Measurements from ENCODE around the gene ZNF860.

The ZNF860 gene

DNA sequence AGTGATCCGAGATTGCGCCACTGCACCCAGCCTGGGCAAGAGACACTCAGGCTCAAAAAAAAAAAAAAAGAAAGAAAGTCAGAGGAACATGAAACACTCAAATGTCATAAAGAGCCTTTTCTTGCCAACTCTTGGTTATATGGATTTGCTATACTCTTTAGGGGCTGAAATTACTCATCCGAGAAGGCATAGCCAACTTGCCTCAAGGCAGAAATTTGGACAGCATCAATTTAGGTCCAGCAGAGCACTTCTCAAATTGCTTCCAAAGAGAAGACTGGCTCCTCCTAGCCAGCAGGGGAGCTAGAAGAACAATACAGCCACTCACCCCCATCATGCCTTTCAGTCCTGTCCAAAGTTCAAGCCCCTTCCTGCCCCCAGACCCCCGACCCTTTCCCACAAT is 44.3 kb upstream of the ZNF860 start:
- no peak for DNase-seq
- Histone ChIP-seq H3K4me3 (ENCODE audit: low read length) (no peak overlapping the region), H3K27ac (ENCODE audit: low read depth, low read length) (no peak overlapping the region), H3K18ac (ENCODE audit: low read length) (no peak overlapping the region), H3K9ac (ENCODE audit: low read length) (no peak overlapping the region), H3K27me3 (ENCODE audit: insufficient read depth, low read length, poor library complexity) (no peaks in the 10 kb centered on the region), H2BK120ac (ENCODE audit: low read depth, low read length) (no peak overlapping the region), H2AK5ac (ENCODE audit: low read length) (no peak overlapping the region), H3K23ac (ENCODE audit: low read length) (no peak overlapping the region), H2BK5ac (ENCODE audit: low read length) (no peak overlapping the region), H3K36me3 (ENCODE audit: control insufficient read depth, insufficient read depth, low read length) (no peaks in the 10 kb centered on the region), H2BK15ac (replicated peaks; ENCODE audit: low read depth) (no peak overlapping the region), H3K4me2 (ENCODE audit: low read length) (no peak overlapping the region), H4K5ac (ENCODE audit: low read length) (no peak overlapping the region), H3K56ac (ENCODE audit: low read length) (no peak overlapping the region), H3K79me2 (ENCODE audit: control insufficient read depth, insufficient read depth, low read length) (peaks cover 13% of the 10 kb centered on the region), H3K4me1 (ENCODE audit: control insufficient read depth, low read depth, low read length) (no peaks in the 10 kb centered on the region), H3K79me1 (ENCODE audit: low read length) (peaks cover 2% of the 10 kb centered on the region), H4K8ac (ENCODE audit: low read depth, low read length) (no peak overlapping the region), H3K4ac (ENCODE audit: low read depth, low read length) (no peak overlapping the region)
- WGBS (ENCODE audit: extremely low coverage, insufficient coverage, low lambda C conversion rate), result no CpG with 5 or more reads among the region's 4 CpGs

DNA sequence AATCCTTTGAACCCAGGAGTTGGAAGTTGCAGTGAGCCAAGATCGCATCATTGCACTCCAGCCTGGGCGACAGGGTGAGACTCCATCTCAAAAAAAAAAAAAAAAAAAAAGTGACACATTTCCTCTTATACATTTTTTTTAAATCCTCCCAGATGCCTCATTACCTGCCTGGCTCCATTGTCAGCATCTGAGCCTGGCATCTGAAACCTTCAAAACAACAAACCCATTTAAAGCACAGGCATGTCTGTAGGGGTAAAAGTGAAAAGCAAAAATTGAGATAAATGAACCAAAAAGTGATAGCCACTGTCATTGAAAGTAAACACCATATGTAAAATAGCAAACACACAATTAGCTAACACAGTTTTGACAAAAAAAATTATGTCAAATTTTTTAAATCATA is 39.1 kb upstream of the ZNF860 start:
- H3K4me2 ChIP-seq (ENCODE audit: low read length), result no peak overlapping the region
- H3K79me2 ChIP-seq (ENCODE audit: control insufficient read depth, insufficient read depth, low read length), result peaks cover 14% of the 10 kb centered on the region
- no peak overlapping the region for H2BK5ac ChIP-seq (ENCODE audit: low read length)
- H2BK120ac ChIP-seq (ENCODE audit: low read depth, low read length), result no peak overlapping the region
- no peak overlapping the region for H3K4me3 ChIP-seq (ENCODE audit: low read length)
- peaks cover 5% of the 10 kb centered on the region for H3K4me1 ChIP-seq (ENCODE audit: control insufficient read depth, low read depth, low read length)
- no peak overlapping the region for H2BK15ac ChIP-seq (replicated peaks; ENCODE audit: low read depth)
- DNase-seq, result no peak
- H3K36me3 ChIP-seq (ENCODE audit: control insufficient read depth, insufficient read depth, low read length), result no peaks in the 10 kb centered on the region
- no peak overlapping the region for H4K8ac ChIP-seq (ENCODE audit: low read depth, low read length)
- no CpG with 5 or more reads among the region's 2 CpGs for WGBS (ENCODE audit: extremely low coverage, insufficient coverage, low lambda C conversion rate)
- no peak overlapping the region for H3K4ac ChIP-seq (ENCODE audit: low read depth, low read length)
- H3K27me3 ChIP-seq (ENCODE audit: insufficient read depth, low read length, poor library complexity), result no peaks in the 10 kb centered on the region
- H4K5ac ChIP-seq (ENCODE audit: low read length), result no peak overlapping the region
- no peak overlapping the region for H2AK5ac ChIP-seq (ENCODE audit: low read length)
- no peak overlapping the region for H3K18ac ChIP-seq (ENCODE audit: low read length)
- no peak overlapping the region for H3K23ac ChIP-seq (ENCODE audit: low read length)
- H3K79me1 ChIP-seq (ENCODE audit: low read length), result peaks cover 2% of the 10 kb centered on the region
- H3K27ac ChIP-seq (ENCODE audit: low read depth, low read length), result no peak overlapping the region
- H3K9ac ChIP-seq (ENCODE audit: low read length), result no peak overlapping the region
- no peak overlapping the region for H3K56ac ChIP-seq (ENCODE audit: low read length)

DNA sequence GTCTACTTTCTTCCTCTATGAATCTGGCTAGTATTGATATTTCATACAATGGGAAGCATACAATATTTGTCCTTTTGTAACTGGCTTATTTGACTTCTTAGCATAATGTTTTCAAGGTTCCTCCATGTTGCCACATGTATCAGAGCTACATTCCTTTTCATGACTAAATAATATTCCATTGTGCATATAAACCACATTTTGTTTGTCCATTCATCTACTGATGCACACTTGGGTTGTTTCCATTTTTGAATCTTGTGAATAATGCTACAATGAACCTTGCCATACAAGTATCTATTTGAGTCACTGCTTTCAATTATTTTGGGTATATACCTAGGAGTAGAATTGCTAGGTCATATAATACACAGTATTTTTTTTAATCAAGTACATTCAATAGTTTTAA is 38.5 kb upstream of the ZNF860 start:
- Histone ChIP-seq H4K8ac (ENCODE audit: low read depth, low read length) (no peak overlapping the region), H3K4me2 (ENCODE audit: low read length) (no peak overlapping the region), H3K27ac (ENCODE audit: low read depth, low read length) (no peak overlapping the region), H3K36me3 (ENCODE audit: control insufficient read depth, insufficient read depth, low read length) (no peaks in the 10 kb centered on the region), H2BK15ac (replicated peaks; ENCODE audit: low read depth) (no peak overlapping the region), H3K27me3 (ENCODE audit: insufficient read depth, low read length, poor library complexity) (no peaks in the 10 kb centered on the region), H3K4me1 (ENCODE audit: control insufficient read depth, low read depth, low read length) (peaks cover 11% of the 10 kb centered on the region), H3K56ac (ENCODE audit: low read length) (no peak overlapping the region), H3K18ac (ENCODE audit: low read length) (no peak overlapping the region), H3K4me3 (ENCODE audit: low read length) (no peak overlapping the region), H2AK5ac (ENCODE audit: low read length) (no peak overlapping the region), H3K79me2 (ENCODE audit: control insufficient read depth, insufficient read depth, low read length) (peaks cover 17% of the 10 kb centered on the region), H2BK120ac (ENCODE audit: low read depth, low read length) (no peak overlapping the region), H3K4ac (ENCODE audit: low read depth, low read length) (no peak overlapping the region), H4K5ac (ENCODE audit: low read length) (no peak overlapping the region), H3K23ac (ENCODE audit: low read length) (no peak overlapping the region), H2BK5ac (ENCODE audit: low read length) (no peak overlapping the region), H3K9ac (ENCODE audit: low read length) (no peak overlapping the region), H3K79me1 (ENCODE audit: low read length) (peaks cover 2% of the 10 kb centered on the region)
- no peak for DNase-seq

DNA sequence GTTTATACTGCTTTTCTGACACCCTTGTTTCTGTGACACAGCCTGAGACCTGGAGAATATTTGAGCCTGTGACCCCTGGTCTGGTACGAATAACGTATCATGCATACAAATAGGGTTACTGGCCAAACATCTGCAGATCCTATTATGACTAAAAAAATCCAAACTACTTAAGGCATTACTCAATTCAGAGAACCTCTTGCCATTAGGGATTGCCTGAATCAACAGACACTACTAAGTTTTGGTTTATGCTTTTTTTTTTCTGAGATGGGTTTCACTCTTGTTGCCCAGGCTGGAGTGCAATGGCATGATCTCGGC is 35.9 kb upstream of the ZNF860 start:
- H2BK120ac ChIP-seq (ENCODE audit: low read depth, low read length), result no peak overlapping the region
- no peak overlapping the region for H3K4me3 ChIP-seq (ENCODE audit: low read length)
- no peak overlapping the region for H3K23ac ChIP-seq (ENCODE audit: low read length)
- H2AK5ac ChIP-seq (ENCODE audit: low read length), result no peak overlapping the region
- no peak overlapping the region for H4K5ac ChIP-seq (ENCODE audit: low read length)
- H2BK5ac ChIP-seq (ENCODE audit: low read length), result no peak overlapping the region
- H3K18ac ChIP-seq (ENCODE audit: low read length), result no peak overlapping the region
- peaks cover 13% of the 10 kb centered on the region for H3K4me1 ChIP-seq (ENCODE audit: control insufficient read depth, low read depth, low read length)
- no peak overlapping the region for H3K9ac ChIP-seq (ENCODE audit: low read length)
- no peak for DNase-seq
- peaks cover 7% of the 10 kb centered on the region for H3K79me2 ChIP-seq (ENCODE audit: control insufficient read depth, insufficient read depth, low read length)
- WGBS (ENCODE audit: extremely low coverage, insufficient coverage, low lambda C conversion rate), result no CpG with 5 or more reads among the region's 3 CpGs
- no peak overlapping the region for H3K56ac ChIP-seq (ENCODE audit: low read length)
- H3K79me1 ChIP-seq (ENCODE audit: low read length), result no peaks in the 10 kb centered on the region
- H3K27me3 ChIP-seq (ENCODE audit: insufficient read depth, low read length, poor library complexity), result no peaks in the 10 kb centered on the region
- H3K27ac ChIP-seq (ENCODE audit: low read depth, low read length), result no peak overlapping the region
- no peak overlapping the region for H2BK15ac ChIP-seq (replicated peaks; ENCODE audit: low read depth)
- no peak overlapping the region for H3K4ac ChIP-seq (ENCODE audit: low read depth, low read length)
- H3K4me2 ChIP-seq (ENCODE audit: low read length), result no peak overlapping the region
- no peaks in the 10 kb centered on the region for H3K36me3 ChIP-seq (ENCODE audit: control insufficient read depth, insufficient read depth, low read length)
- no peak overlapping the region for H4K8ac ChIP-seq (ENCODE audit: low read depth, low read length)

DNA sequence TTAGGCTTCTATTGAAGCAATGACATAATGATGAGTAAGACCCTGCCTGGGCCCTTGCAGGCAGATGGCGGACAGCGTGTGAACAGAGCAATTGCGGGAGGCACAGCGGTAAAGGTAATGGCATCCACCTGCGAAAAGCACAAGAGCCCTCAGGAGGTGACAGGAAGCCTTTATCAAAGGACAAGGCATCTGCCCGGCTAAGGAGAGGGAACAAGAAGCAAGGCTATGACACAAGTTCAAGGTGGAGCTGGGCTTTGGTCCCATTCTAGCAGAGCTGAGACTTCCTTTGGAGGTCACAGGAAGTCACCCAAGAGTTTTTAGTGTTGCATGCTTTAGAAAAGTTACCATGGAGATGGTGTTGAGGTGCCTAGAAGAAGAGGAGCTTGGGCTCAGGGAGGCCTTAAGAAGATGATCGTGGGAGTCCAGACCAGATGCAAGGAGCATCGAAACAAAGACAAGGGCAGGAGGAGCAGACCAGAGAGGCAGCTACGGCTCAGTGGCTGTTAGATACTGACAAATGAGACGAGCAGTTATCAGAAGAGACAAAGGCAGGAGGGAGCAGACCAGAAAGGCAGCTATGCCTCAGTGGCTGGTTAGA is 35.0 kb upstream of the ZNF860 start:
- no peak overlapping the region for H4K8ac ChIP-seq (ENCODE audit: low read depth, low read length)
- no peak overlapping the region for H3K27ac ChIP-seq (ENCODE audit: low read depth, low read length)
- H2BK120ac ChIP-seq (ENCODE audit: low read depth, low read length), result no peak overlapping the region
- no peak overlapping the region for H3K9ac ChIP-seq (ENCODE audit: low read length)
- no peak overlapping the region for H2AK5ac ChIP-seq (ENCODE audit: low read length)
- no peak overlapping the region for H3K4me3 ChIP-seq (ENCODE audit: low read length)
- H3K79me1 ChIP-seq (ENCODE audit: low read length), result no peaks in the 10 kb centered on the region
- no peak overlapping the region for H2BK15ac ChIP-seq (replicated peaks; ENCODE audit: low read depth)
- no peaks in the 10 kb centered on the region for H3K27me3 ChIP-seq (ENCODE audit: insufficient read depth, low read length, poor library complexity)
- WGBS (ENCODE audit: extremely low coverage, insufficient coverage, low lambda C conversion rate), result no CpG with 5 or more reads among the region's 10 CpGs
- H3K23ac ChIP-seq (ENCODE audit: low read length), result no peak overlapping the region
- H3K18ac ChIP-seq (ENCODE audit: low read length), result no peak overlapping the region
- DNase-seq, result peak; percentile 41
- no peak overlapping the region for H3K4me2 ChIP-seq (ENCODE audit: low read length)
- peaks cover 9% of the 10 kb centered on the region for H3K79me2 ChIP-seq (ENCODE audit: control insufficient read depth, insufficient read depth, low read length)
- H4K5ac ChIP-seq (ENCODE audit: low read length), result no peak overlapping the region
- no peak overlapping the region for H3K4ac ChIP-seq (ENCODE audit: low read depth, low read length)
- no peak overlapping the region for H2BK5ac ChIP-seq (ENCODE audit: low read length)
- no peaks in the 10 kb centered on the region for H3K36me3 ChIP-seq (ENCODE audit: control insufficient read depth, insufficient read depth, low read length)
- peaks cover 13% of the 10 kb centered on the region for H3K4me1 ChIP-seq (ENCODE audit: control insufficient read depth, low read depth, low read length)
- H3K56ac ChIP-seq (ENCODE audit: low read length), result no peak overlapping the region

- Histone ChIP-seq H3K9ac (ENCODE audit: low read length) (no peak overlapping the region), H2BK5ac (ENCODE audit: low read length) (no peak overlapping the region), H3K27me3 (ENCODE audit: insufficient read depth, low read length, poor library complexity) (no peaks in the 10 kb centered on the region), H2BK120ac (ENCODE audit: low read depth, low read length) (no peak overlapping the region), H2BK15ac (replicated peaks; ENCODE audit: low read depth) (no peak overlapping the region), H3K4me2 (ENCODE audit: low read length) (no peak overlapping the region), H4K5ac (ENCODE audit: low read length) (no peak overlapping the region), H3K36me3 (ENCODE audit: control insufficient read depth, insufficient read depth, low read length) (no peaks in the 10 kb centered on the region), H3K4ac (ENCODE audit: low read depth, low read length) (no peak overlapping the region), H3K27ac (ENCODE audit: low read depth, low read length) (no peak overlapping the region), H3K23ac (ENCODE audit: low read length) (no peak overlapping the region), H3K4me1 (ENCODE audit: control insufficient read depth, low read depth, low read length) (peaks cover 13% of the 10 kb centered on the region), H3K79me1 (ENCODE audit: low read length) (no peaks in the 10 kb centered on the region), H3K18ac (ENCODE audit: low read length) (no peak overlapping the region), H3K4me3 (ENCODE audit: low read length) (no peak overlapping the region), H4K8ac (ENCODE audit: low read depth, low read length) (no peak overlapping the region), H2AK5ac (ENCODE audit: low read length) (peak overlapping the region; percentile 66), H3K56ac (ENCODE audit: low read length) (peak overlapping the region; percentile 30), H3K79me2 (ENCODE audit: control insufficient read depth, insufficient read depth, low read length) (peaks cover 9% of the 10 kb centered on the region)
- WGBS (ENCODE audit: extremely low coverage, insufficient coverage, low lambda C conversion rate), result no CpG with 5 or more reads among the region's 4 CpGs
- no peak for DNase-seq
Observed at GRCh38 chr3:31947162-31947561, 34.4 kb upstream of the ZNF860 start.
